Germinal center (tissue), 1 donor: ENCODE data around the gene PSMD1.
"Not testable (repeated sequence)": the region's sequence is repeated elsewhere in the genome, so short reads cannot be mapped to it uniquely, and the experiment has no call there.

Experiments used
- DNase-seq: peaks from one replicate; pipeline ENCODE4 v3.0.0; 2012; ENCODE audit warnings: mixed read lengths, low spot score

PSMD1 gene

GRCh38 chr2:231057590-231057989, 923 bp downstream of the PSMD1 start:
- DNase-seq: no peak

- no peak for DNase-seq
Measured at GRCh38 chr2:231058761-231059550, 2.3 kb downstream of the PSMD1 start.

DNA sequence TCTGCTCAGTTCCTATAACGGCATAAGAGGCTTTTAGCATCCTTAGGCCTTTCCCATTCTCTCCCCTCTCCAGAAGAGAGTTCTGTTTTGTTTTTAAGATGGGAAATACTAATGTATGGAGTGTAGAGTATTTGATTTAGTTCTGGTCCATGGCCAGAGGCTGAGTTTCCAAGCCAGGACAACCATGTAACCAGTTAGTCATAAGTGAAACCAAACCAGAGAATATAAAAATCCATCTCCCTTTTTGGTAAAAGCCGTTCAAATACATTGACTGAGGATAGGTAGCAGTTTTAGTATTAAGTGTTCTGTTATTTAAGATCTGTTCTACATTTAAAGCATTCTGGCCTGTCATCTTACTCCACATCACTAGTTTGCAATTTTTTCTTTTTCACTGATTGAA, 3.1 kb downstream of the PSMD1 start:
- DNase-seq: no peak

- no peak for DNase-seq
Measured at GRCh38 chr2:231062776-231063175, 6.1 kb downstream of the PSMD1 start.

DNA sequence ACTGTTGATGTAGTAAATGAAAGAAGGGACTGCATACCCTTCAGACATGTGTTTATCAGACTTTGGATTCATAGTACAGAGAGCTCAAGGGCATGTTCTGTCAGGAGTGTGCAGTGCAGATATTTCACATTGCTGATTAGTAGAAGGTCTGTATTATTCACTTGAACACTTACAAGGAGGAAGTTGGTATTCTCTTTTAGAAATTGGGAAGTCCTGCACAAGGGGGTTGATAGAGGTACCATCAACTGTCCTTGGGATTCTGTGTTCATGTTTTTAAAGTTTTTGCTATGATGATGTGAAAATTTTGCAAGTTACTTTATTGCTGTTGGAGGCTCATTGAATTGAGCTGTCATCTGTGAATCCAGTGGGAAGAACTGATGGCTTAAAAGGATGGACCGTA, 6.7 kb downstream of the PSMD1 start:
- no peak for DNase-seq

- DNase-seq: no peak
Measured at GRCh38 chr2:231065966-231066365, 9.3 kb downstream of the PSMD1 start.

- not testable (repeated sequence) for DNase-seq
Measured at GRCh38 chr2:231067531-231067930, 10.9 kb downstream of the PSMD1 start.

- no peak for DNase-seq
Measured at GRCh38 chr2:231068525-231069222, 12.0 kb downstream of the PSMD1 start.

- no peak for DNase-seq
Measured at GRCh38 chr2:231069379-231070054, 12.8 kb downstream of the PSMD1 start.

- DNase-seq: no peak
Measured at GRCh38 chr2:231084565-231084964, 27.9 kb downstream of the PSMD1 start.

GRCh38 chr2:231088754-231089153, 32.1 kb downstream of the PSMD1 start:
- DNase-seq: no peak

DNA sequence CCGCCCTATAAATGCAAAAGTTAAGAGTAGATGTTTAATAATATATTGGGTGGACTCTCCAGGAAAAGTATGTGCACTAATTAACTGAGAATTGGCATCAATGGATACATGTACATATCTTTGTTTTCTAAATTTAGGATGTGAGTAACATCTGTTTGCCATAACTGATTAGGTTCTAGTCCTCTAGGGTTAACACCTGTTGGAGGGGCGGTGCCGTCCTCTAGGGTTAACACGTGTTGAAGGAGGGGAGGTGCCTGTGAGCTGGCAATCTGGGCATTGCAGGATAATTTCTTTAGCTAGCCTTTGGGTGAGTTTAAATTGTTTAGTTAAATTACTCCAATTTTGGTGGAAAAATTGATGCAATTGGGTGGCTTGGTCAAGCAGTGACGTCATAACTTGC, 37.3 kb downstream of the PSMD1 start:
- no peak for DNase-seq

DNA sequence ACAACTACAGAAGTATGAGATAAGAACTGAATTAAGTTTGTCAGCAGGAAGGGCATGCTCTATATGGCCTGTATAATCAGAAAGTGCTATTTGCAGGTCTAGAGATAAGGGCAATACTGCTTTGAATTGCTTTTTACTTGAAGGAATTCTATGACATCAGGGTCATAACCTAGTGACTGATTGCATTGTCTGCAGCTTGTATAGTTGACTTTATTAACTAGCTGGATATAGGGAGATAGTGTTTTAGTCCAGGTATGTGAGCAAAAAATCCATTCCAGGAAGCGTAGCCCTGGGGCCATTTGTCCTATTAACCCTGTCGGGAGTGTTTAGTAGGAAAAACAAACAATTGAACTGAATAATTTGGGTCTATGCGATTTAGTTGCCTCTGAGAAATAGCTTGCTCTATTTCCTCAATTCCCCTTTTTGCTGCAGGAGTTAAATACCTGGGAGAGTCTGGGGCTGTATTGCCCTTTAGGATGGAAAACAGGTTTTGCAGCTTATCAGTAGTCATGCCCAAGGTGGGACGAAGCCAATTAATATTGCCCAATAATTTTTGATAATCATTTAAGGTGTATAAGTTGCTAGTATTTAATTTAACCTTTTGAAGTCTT, 38.2 kb downstream of the PSMD1 start:
- no peak for DNase-seq

- no peak for DNase-seq
Measured at GRCh38 chr2:231099918-231100317, 43.3 kb downstream of the PSMD1 start.

DNA sequence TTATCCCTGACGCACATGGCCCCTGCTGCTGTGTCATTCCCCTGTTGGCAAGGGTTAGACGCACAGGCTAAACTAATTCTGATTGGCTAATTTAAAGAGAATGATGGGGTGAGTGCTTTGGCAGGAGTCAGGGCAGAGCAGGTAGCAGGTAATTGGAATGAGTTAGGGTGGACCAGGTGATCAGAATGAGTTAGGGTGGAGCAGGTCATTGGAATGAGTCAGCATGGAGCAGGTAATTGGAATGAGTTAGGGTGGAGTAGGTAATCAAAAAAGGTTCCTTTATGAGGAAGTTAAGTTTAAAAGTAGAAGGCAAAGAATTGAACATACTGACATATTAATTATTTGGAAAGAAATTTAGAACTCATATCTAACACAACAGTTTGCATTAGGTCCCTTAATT, 43.7 kb downstream of the PSMD1 start:
- DNase-seq: not testable (repeated sequence)

- no peak for DNase-seq
Measured at GRCh38 chr2:231100990-231101389, 44.3 kb downstream of the PSMD1 start.

GRCh38 chr2:231102772-231103171, 46.1 kb downstream of the PSMD1 start:
- no peak for DNase-seq

- DNase-seq: peak; percentile 52
Measured at GRCh38 chr2:231104115-231104713, 47.5 kb downstream of the PSMD1 start.

GRCh38 chr2:231110551-231110950, 53.9 kb downstream of the PSMD1 start:
- DNase-seq: no peak

DNA sequence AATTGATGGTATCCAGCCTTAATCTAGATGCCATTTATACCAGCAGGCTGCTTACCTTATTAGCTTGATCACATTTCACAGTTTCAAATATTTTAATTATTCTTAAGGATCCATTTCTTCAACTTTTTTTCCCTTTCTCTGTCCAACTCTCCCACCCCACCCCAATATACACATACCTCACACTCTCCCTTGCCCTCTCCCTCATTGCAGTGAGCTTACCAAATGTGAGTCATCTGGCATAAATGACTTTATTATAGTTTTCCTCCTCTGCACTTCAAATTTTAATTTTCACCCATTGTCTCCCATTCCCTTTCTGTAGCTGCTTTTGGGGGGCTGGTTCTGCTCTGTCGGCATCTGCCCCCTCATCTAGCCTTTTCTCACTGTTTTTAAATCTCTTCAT, 55.3 kb downstream of the PSMD1 start:
- no peak for DNase-seq

GRCh38 chr2:231113489-231113888, 56.8 kb downstream of the PSMD1 start:
- DNase-seq: no peak

DNA sequence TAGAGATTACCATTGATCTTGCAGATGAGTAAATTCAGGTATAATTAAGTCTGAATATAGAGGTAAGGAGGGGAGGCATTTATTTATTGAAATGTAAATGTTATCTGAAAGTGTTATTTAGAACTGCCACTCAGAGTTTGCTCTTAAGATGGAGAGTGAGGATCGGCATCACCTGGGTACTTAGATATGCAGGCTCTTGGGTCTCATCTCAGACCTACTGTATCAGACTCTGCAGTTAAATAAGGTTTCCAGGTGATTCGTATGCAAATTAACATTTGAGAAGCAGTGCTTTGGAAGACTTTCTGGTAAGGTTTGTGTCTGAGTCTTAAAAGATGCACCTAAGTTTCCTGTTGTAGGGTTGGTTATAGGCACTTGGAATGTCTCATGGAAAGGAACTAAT, 59.0 kb downstream of the PSMD1 start:
- no peak for DNase-seq
